ENCODE data around the gene SCRN1. TPM values are rescaled to one million over a fixed set of nuclear protein-coding genes. Genes with fewer than 3 reads are reported as not detected.

SCRN1 gene
- total and polyA plus RNA-seq, 2 donors (not counting 1 experiment from before 2014, with no cell fraction given) = 124 to 142 TPM

DNA sequence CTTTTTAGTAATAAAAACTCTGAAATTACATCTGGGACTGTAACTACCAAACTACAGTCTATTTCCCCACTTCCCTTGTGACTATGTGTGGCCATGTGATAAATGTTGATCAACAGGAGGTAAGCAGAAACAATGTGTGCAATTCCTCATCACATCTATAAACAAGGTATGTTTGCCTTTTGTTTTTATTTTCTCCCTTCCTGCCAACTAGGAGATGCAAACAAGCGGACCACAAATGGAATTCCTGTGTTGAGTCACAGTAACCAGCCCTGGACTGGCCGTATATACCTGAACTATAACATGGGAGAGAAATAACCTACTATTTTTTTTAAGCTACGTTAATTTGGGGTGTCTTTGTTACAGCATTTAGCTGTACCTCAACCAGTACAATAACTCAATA is 52.5 kb downstream of the SCRN1 start:
- TF ChIP-seq EZH2 (IDR thresholded peaks at IDR 0.05; ENCODE audit: low read length, missing control alignments) = no peak
- TF ChIP-seq, protein P1, sequence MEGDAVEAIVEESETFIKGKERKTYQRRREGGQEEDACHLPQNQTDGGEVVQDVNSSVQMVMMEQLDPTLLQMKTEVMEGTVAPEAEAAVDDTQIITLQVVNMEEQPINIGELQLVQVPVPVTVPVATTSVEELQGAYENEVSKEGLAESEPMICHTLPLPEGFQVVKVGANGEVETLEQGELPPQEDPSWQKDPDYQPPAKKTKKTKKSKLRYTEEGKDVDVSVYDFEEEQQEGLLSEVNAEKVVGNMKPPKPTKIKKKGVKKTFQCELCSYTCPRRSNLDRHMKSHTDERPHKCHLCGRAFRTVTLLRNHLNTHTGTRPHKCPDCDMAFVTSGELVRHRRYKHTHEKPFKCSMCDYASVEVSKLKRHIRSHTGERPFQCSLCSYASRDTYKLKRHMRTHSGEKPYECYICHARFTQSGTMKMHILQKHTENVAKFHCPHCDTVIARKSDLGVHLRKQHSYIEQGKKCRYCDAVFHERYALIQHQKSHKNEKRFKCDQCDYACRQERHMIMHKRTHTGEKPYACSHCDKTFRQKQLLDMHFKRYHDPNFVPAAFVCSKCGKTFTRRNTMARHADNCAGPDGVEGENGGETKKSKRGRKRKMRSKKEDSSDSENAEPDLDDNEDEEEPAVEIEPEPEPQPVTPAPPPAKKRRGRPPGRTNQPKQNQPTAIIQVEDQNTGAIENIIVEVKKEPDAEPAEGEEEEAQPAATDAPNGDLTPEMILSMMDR (conservative IDR thresholded peaks at IDR 0.05 in 1 of 2, IDR thresholded peaks at IDR 0.05 in 1 of 2; ENCODE audit: low read depth in 1 of 2, low read length in 2 of 2) = no peak
- DNase-seq (ENCODE audit: low read depth in 2 of 2) = no peak
- no peaks in the 10 kb centered on the region for H3K27me3 ChIP-seq (ENCODE audit: control insufficient read depth, insufficient read depth, low read length)
- H3K27ac ChIP-seq (ENCODE audit: insufficient read depth, low read length) = no peak overlapping the region
- H3K9ac ChIP-seq (ENCODE audit: insufficient read depth, low read length) = no peak overlapping the region
- H3K4me2 ChIP-seq (ENCODE audit: extremely low read depth, insufficient read depth, low read length) = no peak overlapping the region
- no peak overlapping the region for H3K4me3 ChIP-seq (replicated peaks in 1 of 4; ENCODE audit: control extremely low read depth in 1 of 4, insufficient read depth in 1 of 4, low read depth in 3 of 4, low read length in 4 of 4)
- no peaks in the 10 kb centered on the region for H3K79me2 ChIP-seq (ENCODE audit: control insufficient read depth, insufficient read depth, low read length)
- H4K20me1 ChIP-seq (ENCODE audit: control insufficient read depth, extremely low read depth, insufficient read depth, low read length) = no peaks in the 10 kb centered on the region
- no peak overlapping the region for H2AFZ ChIP-seq (ENCODE audit: low read length)
- H3K4me1 ChIP-seq (ENCODE audit: control insufficient read depth, extremely low read depth, insufficient read depth, low read length) = no peaks in the 10 kb centered on the region
- no peaks in the 10 kb centered on the region for H3K9me3 ChIP-seq (ENCODE audit: control insufficient read depth, insufficient read depth, low read depth, low read length)
- peaks cover 9% of the 10 kb centered on the region for H3K36me3 ChIP-seq (ENCODE audit: control insufficient read depth, insufficient read depth, low read length)

DNA sequence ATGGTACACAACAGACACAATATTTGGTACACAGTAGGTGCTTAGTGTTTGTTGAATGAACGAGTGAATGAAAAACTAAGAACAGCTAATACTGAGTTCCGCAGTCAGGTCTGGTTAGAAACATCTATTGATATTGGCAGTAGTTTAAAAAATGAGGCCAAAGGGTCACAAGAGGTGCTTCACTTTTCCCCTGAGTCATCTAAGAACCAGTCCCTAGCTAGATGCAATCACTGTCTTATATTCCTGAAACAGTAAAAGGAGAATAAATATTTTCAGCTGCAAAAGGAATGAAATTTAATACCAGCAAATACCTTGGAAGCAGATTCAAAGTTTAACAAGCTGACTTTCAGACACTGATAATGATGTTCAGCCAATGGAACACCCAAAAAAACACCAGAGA is 54.5 kb downstream of the SCRN1 start:
- TF ChIP-seq, protein P1 (conservative IDR thresholded peaks at IDR 0.05 in 1 of 2, IDR thresholded peaks at IDR 0.05 in 1 of 2; ENCODE audit: low read depth in 1 of 2, low read length in 2 of 2) = no peak
- no peak for TF ChIP-seq EZH2 (IDR thresholded peaks at IDR 0.05; ENCODE audit: low read length, missing control alignments)
- no peak overlapping the region for H3K4me3 ChIP-seq (replicated peaks in 1 of 4; ENCODE audit: control extremely low read depth in 1 of 4, insufficient read depth in 1 of 4, low read depth in 3 of 4, low read length in 4 of 4)
- H3K9me3 ChIP-seq (ENCODE audit: control insufficient read depth, insufficient read depth, low read depth, low read length) = no peaks in the 10 kb centered on the region
- no peak overlapping the region for H2AFZ ChIP-seq (ENCODE audit: low read length)
- peak in 1 of 2 donors; percentile 46 for DNase-seq (ENCODE audit: low read depth in 2 of 2)
- H3K27ac ChIP-seq (ENCODE audit: insufficient read depth, low read length) = no peak overlapping the region
- no peak overlapping the region for H3K9ac ChIP-seq (ENCODE audit: insufficient read depth, low read length)
- H4K20me1 ChIP-seq (ENCODE audit: control insufficient read depth, extremely low read depth, insufficient read depth, low read length) = no peaks in the 10 kb centered on the region
- no peak overlapping the region for H3K4me2 ChIP-seq (ENCODE audit: extremely low read depth, insufficient read depth, low read length)
- no peaks in the 10 kb centered on the region for H3K4me1 ChIP-seq (ENCODE audit: control insufficient read depth, extremely low read depth, insufficient read depth, low read length)
- no peaks in the 10 kb centered on the region for H3K79me2 ChIP-seq (ENCODE audit: control insufficient read depth, insufficient read depth, low read length)
- H3K27me3 ChIP-seq (ENCODE audit: control insufficient read depth, insufficient read depth, low read length) = no peaks in the 10 kb centered on the region
- H3K36me3 ChIP-seq (ENCODE audit: control insufficient read depth, insufficient read depth, low read length) = peaks cover 15% of the 10 kb centered on the region

DNA sequence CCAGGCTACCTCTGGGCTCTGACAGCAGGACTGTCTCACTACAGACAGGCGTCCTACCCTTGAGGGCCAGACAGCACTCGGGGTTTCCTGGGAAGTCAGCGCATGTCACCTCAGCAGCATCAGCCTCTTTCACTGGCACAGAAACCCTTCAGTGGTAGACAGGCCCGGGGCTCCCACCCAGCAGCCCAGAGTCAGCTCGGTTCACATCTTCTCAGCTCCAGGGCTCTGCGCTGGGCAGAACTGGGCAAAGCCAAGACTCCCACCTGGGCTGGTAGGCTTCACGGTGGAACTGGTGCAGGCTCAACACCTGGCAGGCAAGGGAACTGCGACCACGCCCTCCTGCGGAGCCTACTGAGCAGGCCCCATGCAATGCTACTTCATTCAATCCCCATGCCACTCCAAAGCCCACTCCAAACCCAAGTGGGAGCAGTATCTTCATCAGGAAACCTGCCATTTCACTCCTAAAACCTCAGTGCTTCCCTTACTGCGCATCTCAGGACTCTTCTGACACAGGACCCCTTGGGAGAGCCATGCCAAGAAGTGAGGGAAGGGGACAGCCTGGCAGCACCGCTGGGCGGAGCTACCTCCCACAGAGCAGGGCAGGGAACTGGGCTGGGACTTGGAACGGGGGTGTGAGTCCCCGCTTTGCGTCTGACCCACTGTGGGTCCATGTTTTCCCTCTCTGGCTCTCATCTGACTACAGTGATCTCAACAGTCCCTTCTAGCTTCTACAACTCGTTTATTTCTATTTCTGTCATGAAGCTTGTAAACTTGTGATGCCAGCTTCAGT is 60.4 kb downstream of the SCRN1 start:
- no peak overlapping the region for H3K9ac ChIP-seq (ENCODE audit: insufficient read depth, low read length)
- H3K9me3 ChIP-seq (ENCODE audit: control insufficient read depth, insufficient read depth, low read depth, low read length) = no peaks in the 10 kb centered on the region
- peaks cover 10% of the 10 kb centered on the region for H3K36me3 ChIP-seq (ENCODE audit: control insufficient read depth, insufficient read depth, low read length)
- no peak for DNase-seq (ENCODE audit: low read depth in 2 of 2)
- no peaks in the 10 kb centered on the region for H4K20me1 ChIP-seq (ENCODE audit: control insufficient read depth, extremely low read depth, insufficient read depth, low read length)
- H3K4me2 ChIP-seq (ENCODE audit: extremely low read depth, insufficient read depth, low read length) = no peak overlapping the region
- H2AFZ ChIP-seq (ENCODE audit: low read length) = no peak overlapping the region
- H3K4me1 ChIP-seq (ENCODE audit: control insufficient read depth, extremely low read depth, insufficient read depth, low read length) = no peaks in the 10 kb centered on the region
- H3K27ac ChIP-seq (ENCODE audit: insufficient read depth, low read length) = no peak overlapping the region
- no peak overlapping the region for H3K4me3 ChIP-seq (replicated peaks in 1 of 4; ENCODE audit: control extremely low read depth in 1 of 4, insufficient read depth in 1 of 4, low read depth in 3 of 4, low read length in 4 of 4)
- no peaks in the 10 kb centered on the region for H3K27me3 ChIP-seq (ENCODE audit: control insufficient read depth, insufficient read depth, low read length)
- no peaks in the 10 kb centered on the region for H3K79me2 ChIP-seq (ENCODE audit: control insufficient read depth, insufficient read depth, low read length)
- TF ChIP-seq EZH2 (IDR thresholded peaks at IDR 0.05; ENCODE audit: low read length, missing control alignments) = no peak
- TF ChIP-seq, protein P1 (conservative IDR thresholded peaks at IDR 0.05 in 1 of 2, IDR thresholded peaks at IDR 0.05 in 1 of 2; ENCODE audit: low read depth in 1 of 2, low read length in 2 of 2) = no peak

Measured in fibroblast of lung (primary cell).